CD4-positive, alpha-beta memory T cell (primary cell): Measurements from ENCODE around the gene SLC2A5. TPM values are rescaled to one million over a fixed set of nuclear protein-coding genes. Genes with fewer than 3 reads are reported as not detected.

ENCODE experiments used
- CTCF ChIA-PET: fragments of 350-600 bp; sonication (Branson Sonifier 250); formaldehyde crosslinking; loops from one replicate; lab custom pipeline; 2021; ENCODE audit warnings: inconsistent platforms; ENCODE audit not compliant: partially characterized antibody; lab: Charles Lee
- POLR2A ChIA-PET: fragments of 350-600 bp; sonication (Branson Sonifier 250); formaldehyde crosslinking; loops from one replicate; lab custom pipeline; 2021; ENCODE audit not compliant: partially characterized antibody; lab: Charles Lee
- DNase-seq, 5 donors: peaks; one replicate each; pipeline versions ENCODE4 v3.0.0 to v3.0.0-alpha.2; 2020 to 2022; ENCODE audit warnings: mixed read lengths in 1 of 5
- H3K27ac ChIP-seq: one replicate; pipeline ENCODE4 v1.7.0; 2013; ENCODE audit warnings: low read depth, low read length
- H3K27me3 ChIP-seq: 2 replicates; pipeline ENCODE4 v1.7.0; 2013; ENCODE audit warnings: mild to moderate bottlenecking, low read length, moderate library complexity; ENCODE audit not compliant: insufficient read depth
- H3K36me3 ChIP-seq: 2 replicates; pipeline ENCODE4 v1.7.0; 2013; ENCODE audit warnings: mild to moderate bottlenecking, low read length, moderate library complexity; ENCODE audit not compliant: insufficient read depth
- H3K4me1 ChIP-seq: 2 replicates; pipeline ENCODE4 v1.7.0; 2013; ENCODE audit warnings: mild to moderate bottlenecking, low read length, moderate library complexity; ENCODE audit not compliant: insufficient read depth
- H3K4me3 ChIP-seq, 2 donors: one replicate each; pipeline ENCODE4 v1.7.0; 2013; ENCODE audit warnings: low read length in 2 of 2, mild to moderate bottlenecking in 1 of 2
- H3K9me3 ChIP-seq, 2 donors: one replicate each; pipeline ENCODE4 v1.7.0; 2013; ENCODE audit warnings: low read length in 2 of 2, control low read depth in 1 of 2; ENCODE audit not compliant: control insufficient read depth in 1 of 2
- H3K27ac Mint-ChIP-seq, 7 donors: one replicate each; pipeline ENCODE4 v1.8.0; 2020 to 2021; ENCODE audit warnings: mixed read lengths in 7 of 7, mild to moderate bottlenecking in 6 of 7, inconsistent platforms in 3 of 7, moderate library complexity in 3 of 7
- H3K27me3 Mint-ChIP-seq, 2 donors: one replicate each; pipeline ENCODE4 v1.8.0; 2020 to 2021; ENCODE audit warnings: mixed read lengths in 2 of 2
- H3K36me3 Mint-ChIP-seq, 2 donors: one replicate each; pipeline ENCODE4 v1.8.0; 2020 to 2021; ENCODE audit warnings: mixed read lengths in 2 of 2, inconsistent platforms in 1 of 2, mild to moderate bottlenecking in 1 of 2
- H3K4me1 Mint-ChIP-seq, 4 donors: one replicate each; pipeline ENCODE4 v1.8.0; 2020 to 2021; ENCODE audit warnings: mixed read lengths in 4 of 4, mild to moderate bottlenecking in 1 of 4
- H3K4me3 Mint-ChIP-seq, 8 donors: one replicate each; pipeline ENCODE4 v1.8.0; 2020 to 2021; ENCODE audit warnings: mixed read lengths in 8 of 8, mild to moderate bottlenecking in 7 of 8, moderate library complexity in 6 of 8, inconsistent platforms in 3 of 8
- H3K9me3 Mint-ChIP-seq, 8 donors: one replicate each; pipeline ENCODE4 v1.8.0; 2020 to 2021; ENCODE audit warnings: mixed read lengths in 8 of 8, mild to moderate bottlenecking in 5 of 8, inconsistent platforms in 3 of 8, moderate library complexity in 1 of 8
- intact Hi-C: fragments of 100-400 bp; cut with micrococcal nuclease; formaldehyde crosslinking; loops from one replicate; pipeline ENCODE4 v1.15.1; 2023
- polyA plus RNA-seq, 2 donors: library from polyadenylated mRNA; unstranded; fragments of 300-500 nt; fragmentation: Illumina TruSeq; gene quantifications; one replicate each; pipeline ENCODE4 v1.2.3, GENCODE V29; 2021
- total RNA-seq, 2 experiments: library from RNA; stranded (reverse); gene quantifications; one replicate each; pipeline ENCODE4 v1.2.3, GENCODE V29; 2021

Gene SLC2A5
- total and polyA plus RNA-seq, 4 experiments from 2014 or later: 0.23 TPM; not detected in 3

- no peak for DNase-seq
- intact Hi-C loops: no loop called here
- no peaks in the 10 kb centered on the region for H3K4me1 Mint-ChIP-seq
- Histone ChIP-seq H3K9me3 (no peaks in the 10 kb centered on the region), H3K27ac (no peak overlapping the region), H3K27me3 (peaks cover 4% of the 10 kb centered on the region), H3K4me1 (no peaks in the 10 kb centered on the region), H3K36me3 (no peaks in the 10 kb centered on the region), H3K4me3 (no peak overlapping the region)
- no peaks in the 10 kb centered on the region for H3K36me3 Mint-ChIP-seq
- POLR2A ChIA-PET: no interaction called here
- CTCF ChIA-PET: no interaction called here
- H3K9me3 Mint-ChIP-seq: no peaks in the 10 kb centered on the region
- no peak overlapping the region for H3K4me3 Mint-ChIP-seq
- H3K27me3 Mint-ChIP-seq: peaks cover 9 to 12% of the 10 kb centered on the region in 2 donors
- H3K27ac Mint-ChIP-seq: no peak overlapping the region
These were observed 19.4 kb upstream of the SLC2A5 start for GRCh38 chr1:9088807-9089206.

- Histone ChIP-seq H3K27ac (no peak overlapping the region), H3K36me3 (no peaks in the 10 kb centered on the region), H3K4me3 (no peak overlapping the region), H3K27me3 (no peaks in the 10 kb centered on the region), H3K4me1 (no peaks in the 10 kb centered on the region), H3K9me3 (no peaks in the 10 kb centered on the region)
- peaks cover 9 to 12% of the 10 kb centered on the region in 2 donors for H3K27me3 Mint-ChIP-seq
- H3K36me3 Mint-ChIP-seq: no peaks in the 10 kb centered on the region
- no peak overlapping the region for H3K27ac Mint-ChIP-seq
- intact Hi-C loops: no loop called here
- POLR2A ChIA-PET: no interaction called here
- no peak overlapping the region for H3K4me3 Mint-ChIP-seq
- H3K4me1 Mint-ChIP-seq: peaks cover 0 to 4% (median 2%) of the 10 kb centered on the region in 4 donors
- DNase-seq: no peak
- H3K9me3 Mint-ChIP-seq: no peaks in the 10 kb centered on the region
- CTCF ChIA-PET: no interaction called here
These were observed 18.1 kb upstream of the SLC2A5 start for GRCh38 chr1:9087411-9088125.

GRCh38 chr1:9086796-9087195, 17.4 kb upstream of the SLC2A5 start:
- intact Hi-C loops: no loop called here
- ChIA-PET POLR2A (no interaction called here), CTCF (no interaction called here)
- Mint-ChIP-seq H3K27me3 (peaks cover 9 to 12% of the 10 kb centered on the region in 2 donors), H3K4me3 (no peak overlapping the region), H3K36me3 (no peaks in the 10 kb centered on the region), H3K27ac (no peak overlapping the region), H3K9me3 (no peaks in the 10 kb centered on the region), H3K4me1 (peaks cover 0 to 8% (median 3%) of the 10 kb centered on the region in 4 donors)
- Histone ChIP-seq H3K9me3 (no peaks in the 10 kb centered on the region), H3K27ac (no peak overlapping the region), H3K4me1 (no peaks in the 10 kb centered on the region), H3K27me3 (no peaks in the 10 kb centered on the region), H3K36me3 (no peaks in the 10 kb centered on the region), H3K4me3 (no peak overlapping the region)
- no peak for DNase-seq

- POLR2A ChIA-PET: no interaction called here
- Histone ChIP-seq H3K9me3 (no peaks in the 10 kb centered on the region), H3K4me1 (no peaks in the 10 kb centered on the region), H3K27ac (no peak overlapping the region), H3K4me3 (no peak overlapping the region), H3K27me3 (no peaks in the 10 kb centered on the region), H3K36me3 (no peaks in the 10 kb centered on the region)
- DNase-seq: no peak
- CTCF ChIA-PET: no interaction called here
- intact Hi-C loops: no loop called here
- no peak overlapping the region for H3K4me3 Mint-ChIP-seq
- no peaks in the 10 kb centered on the region for H3K36me3 Mint-ChIP-seq
- H3K9me3 Mint-ChIP-seq: no peaks in the 10 kb centered on the region
- H3K27ac Mint-ChIP-seq: no peak overlapping the region
- peaks cover 9 to 12% of the 10 kb centered on the region in 2 donors for H3K27me3 Mint-ChIP-seq
- H3K4me1 Mint-ChIP-seq: peaks cover 0 to 8% (median 3%) of the 10 kb centered on the region in 4 donors
These were observed 16.6 kb upstream of the SLC2A5 start for GRCh38 chr1:9086045-9086444.

GRCh38 chr1:9085306-9085940, 16.0 kb upstream of the SLC2A5 start:
- no peak overlapping the region for H3K4me3 ChIP-seq
- POLR2A ChIA-PET: no interaction called here
- H3K27me3 ChIP-seq: no peaks in the 10 kb centered on the region
- H3K9me3 ChIP-seq: no peaks in the 10 kb centered on the region
- peaks cover under 1 to 8% (median 3%) of the 10 kb centered on the region in 4 donors for H3K4me1 Mint-ChIP-seq
- intact Hi-C loops: no loop called here
- H3K27ac Mint-ChIP-seq: no peak overlapping the region
- CTCF ChIA-PET: no interaction called here
- DNase-seq: no peak
- no peaks in the 10 kb centered on the region for H3K4me1 ChIP-seq
- no peak overlapping the region for H3K4me3 Mint-ChIP-seq
- H3K27me3 Mint-ChIP-seq: peaks cover 9 to 12% of the 10 kb centered on the region in 2 donors
- H3K36me3 ChIP-seq: no peaks in the 10 kb centered on the region
- no peak overlapping the region for H3K27ac ChIP-seq
- H3K36me3 Mint-ChIP-seq: no peaks in the 10 kb centered on the region
- H3K9me3 Mint-ChIP-seq: no peaks in the 10 kb centered on the region

- Histone ChIP-seq H3K36me3 (no peaks in the 10 kb centered on the region), H3K4me1 (no peaks in the 10 kb centered on the region), H3K27me3 (no peaks in the 10 kb centered on the region), H3K27ac (no peak overlapping the region), H3K9me3 (no peaks in the 10 kb centered on the region), H3K4me3 (no peak overlapping the region)
- POLR2A ChIA-PET: no interaction called here
- Mint-ChIP-seq H3K27me3 (peaks cover 12% of the 10 kb centered on the region in 2 donors), H3K4me1 (peaks cover 2 to 8% (median 3%) of the 10 kb centered on the region in 4 donors), H3K9me3 (no peaks in the 10 kb centered on the region), H3K27ac (no peak overlapping the region), H3K4me3 (no peak overlapping the region), H3K36me3 (no peaks in the 10 kb centered on the region)
- intact Hi-C loops: no loop called here
- no peak for DNase-seq
- CTCF ChIA-PET: no interaction called here
These were observed 15.5 kb upstream of the SLC2A5 start for GRCh38 chr1:9084906-9085305.

GRCh38 chr1:9081473-9081872, 12.0 kb upstream of the SLC2A5 start:
- H3K27ac ChIP-seq: no peak overlapping the region
- Mint-ChIP-seq H3K27me3 (peaks cover 11 to 13% of the 10 kb centered on the region in 2 donors), H3K9me3 (no peaks in the 10 kb centered on the region), H3K4me1 (peaks cover 7 to 15% (median 10%) of the 10 kb centered on the region in 4 donors), H3K4me3 (no peak overlapping the region), H3K27ac (no peak overlapping the region), H3K36me3 (no peaks in the 10 kb centered on the region)
- no peaks in the 10 kb centered on the region for H3K36me3 ChIP-seq
- H3K4me1 ChIP-seq: peaks cover 11% of the 10 kb centered on the region
- no peaks in the 10 kb centered on the region for H3K27me3 ChIP-seq
- no peak overlapping the region for H3K4me3 ChIP-seq
- DNase-seq: no peak
- POLR2A ChIA-PET: interaction anchor here (0.6 kb wide), 2 partner anchors 345 to 478 kb away, joined by 3 to 4 read pairs; no protein-coding TSS in a partner anchor
- no peaks in the 10 kb centered on the region for H3K9me3 ChIP-seq
- CTCF ChIA-PET: no interaction called here
- intact Hi-C loops: no loop called here
